Activated CD4-positive, alpha-beta T cell treated with anti-CD3 and anti-CD28 coated beads, Interleukin-2, amount 50 U/mL, for 48 hours (primary cell): ENCODE data around the gene MYO3B.

Source experiments
- DNase-seq, 2 experiments: peaks; one replicate each; pipeline ENCODE4 v3.0.0-alpha.2; 2020

The MYO3B gene

GRCh38 chr2:170492010-170492409 lies 314.1 kb downstream of the MYO3B start:
- DNase-seq, result no peak

DNA sequence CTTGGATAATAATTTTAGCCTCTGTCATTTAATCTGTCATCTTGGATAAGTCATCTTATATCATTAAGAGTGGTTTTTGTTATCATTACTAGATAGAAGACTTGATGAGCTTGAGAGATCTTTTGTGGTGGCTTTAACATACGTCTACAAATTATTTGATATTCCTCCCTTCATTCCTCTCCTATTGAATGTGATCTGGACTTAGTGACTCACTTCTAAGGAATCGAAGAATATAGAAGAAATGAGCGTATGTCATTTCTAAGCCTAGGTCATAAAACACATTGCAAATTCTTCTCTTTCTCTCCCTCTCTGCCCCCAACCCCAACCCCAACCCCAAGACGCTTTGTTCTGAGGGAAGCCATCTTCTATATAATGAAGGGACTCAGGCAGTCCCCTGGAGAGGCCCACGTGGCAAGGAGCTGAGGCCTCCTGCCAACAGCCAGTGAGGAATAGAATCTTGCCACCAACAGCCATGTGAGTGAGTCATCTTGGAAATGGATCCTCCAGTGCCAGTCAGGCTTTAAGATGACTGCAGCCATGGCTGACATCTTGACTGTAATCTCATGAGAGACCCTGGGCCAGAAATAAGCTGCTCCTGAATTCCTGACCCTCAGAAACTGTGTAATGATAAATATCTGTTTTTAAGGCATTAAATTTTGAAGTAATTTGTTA lies 315.6 kb downstream of the MYO3B start:
- DNase-seq, result no peak

GRCh38 chr2:170495896-170496295 lies 317.9 kb downstream of the MYO3B start:
- DNase-seq, result no peak

DNA sequence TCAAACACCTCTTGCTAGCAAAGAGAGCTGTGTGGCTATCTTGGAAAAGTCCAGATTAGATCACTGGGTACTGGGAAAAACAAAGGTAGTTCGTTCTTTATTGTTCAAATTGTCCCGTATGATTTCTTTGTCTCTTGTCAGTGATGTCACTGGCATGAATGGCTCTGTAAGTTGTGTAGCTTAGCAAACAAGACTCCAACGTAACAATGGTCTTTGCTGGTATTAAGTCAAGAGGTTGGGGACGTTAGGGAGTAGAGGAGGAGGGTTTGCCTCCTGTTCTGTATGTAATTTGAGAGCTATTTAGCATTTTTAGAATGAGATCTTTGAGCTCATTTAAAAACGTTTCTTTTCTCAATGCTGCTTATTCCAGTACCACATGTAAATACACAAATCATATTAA lies 320.7 kb downstream of the MYO3B start:
- DNase-seq, result no peak

DNA sequence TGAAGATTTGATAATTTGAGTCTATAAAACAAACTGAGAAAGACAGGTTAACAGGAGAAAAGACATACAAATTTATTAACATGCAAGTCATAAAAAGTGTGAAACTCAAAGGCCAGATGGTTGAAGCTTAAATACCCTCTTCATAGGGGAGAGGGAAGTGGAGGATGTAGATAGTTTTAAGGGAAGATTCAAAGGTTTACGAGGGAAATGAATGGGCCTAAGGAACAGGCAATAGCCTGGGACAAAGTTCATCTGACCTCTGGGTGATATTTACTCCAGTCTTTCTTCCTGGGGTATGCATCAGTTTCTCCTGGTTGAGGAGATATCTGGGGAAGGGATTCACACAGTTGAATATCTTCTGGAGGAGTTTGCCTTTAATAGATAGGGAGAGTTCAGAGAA lies 322.2 kb downstream of the MYO3B start:
- no peak for DNase-seq

DNA sequence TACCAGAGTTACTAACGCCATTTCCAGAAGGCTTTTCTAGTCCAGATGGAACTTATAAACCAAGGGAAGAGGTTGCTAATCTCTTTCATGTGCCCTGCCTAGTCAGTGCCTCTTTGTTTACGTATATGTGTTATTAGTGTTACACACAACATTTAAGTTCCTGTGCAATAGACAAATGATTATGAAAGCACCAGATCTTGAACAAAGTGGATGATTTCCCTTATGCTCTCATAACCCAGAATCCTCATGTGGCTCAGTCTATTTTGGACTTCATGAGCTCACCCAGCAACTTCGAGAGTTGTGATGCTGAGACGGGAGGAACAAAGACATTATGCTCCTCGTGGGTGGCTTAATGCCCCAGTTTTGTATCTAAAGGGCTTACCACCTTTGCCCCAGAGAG lies 322.8 kb downstream of the MYO3B start:
- DNase-seq, result no peak

GRCh38 chr2:170501421-170502043 lies 323.6 kb downstream of the MYO3B start:
- no peak for DNase-seq

- DNase-seq, result no peak
Observed at GRCh38 chr2:170502361-170503130, 324.6 kb downstream of the MYO3B start.

DNA sequence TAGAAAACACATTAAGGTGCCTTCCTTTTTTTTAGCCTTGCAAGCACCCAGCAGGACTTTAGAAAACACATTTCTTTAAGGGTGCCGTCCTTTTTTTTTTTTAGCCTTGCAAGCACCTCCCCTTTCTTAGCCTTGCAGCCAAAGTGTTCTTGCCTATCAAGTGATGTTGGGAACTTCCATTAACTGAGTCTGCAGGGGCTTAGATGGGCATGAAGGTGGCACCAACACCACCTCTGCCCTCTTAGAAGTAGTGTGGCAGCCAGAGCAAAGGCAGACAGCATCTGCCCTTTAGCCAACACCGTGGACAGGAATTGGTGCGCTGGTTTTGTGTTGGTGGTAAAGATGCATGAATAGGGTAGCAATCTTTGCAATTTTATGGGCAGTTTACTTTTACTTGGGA lies 325.6 kb downstream of the MYO3B start:
- no peak for DNase-seq

GRCh38 chr2:170503971-170504809 lies 326.2 kb downstream of the MYO3B start:
- no peak for DNase-seq

GRCh38 chr2:170504810-170505145 lies 326.8 kb downstream of the MYO3B start:
- DNase-seq, result no peak

DNA sequence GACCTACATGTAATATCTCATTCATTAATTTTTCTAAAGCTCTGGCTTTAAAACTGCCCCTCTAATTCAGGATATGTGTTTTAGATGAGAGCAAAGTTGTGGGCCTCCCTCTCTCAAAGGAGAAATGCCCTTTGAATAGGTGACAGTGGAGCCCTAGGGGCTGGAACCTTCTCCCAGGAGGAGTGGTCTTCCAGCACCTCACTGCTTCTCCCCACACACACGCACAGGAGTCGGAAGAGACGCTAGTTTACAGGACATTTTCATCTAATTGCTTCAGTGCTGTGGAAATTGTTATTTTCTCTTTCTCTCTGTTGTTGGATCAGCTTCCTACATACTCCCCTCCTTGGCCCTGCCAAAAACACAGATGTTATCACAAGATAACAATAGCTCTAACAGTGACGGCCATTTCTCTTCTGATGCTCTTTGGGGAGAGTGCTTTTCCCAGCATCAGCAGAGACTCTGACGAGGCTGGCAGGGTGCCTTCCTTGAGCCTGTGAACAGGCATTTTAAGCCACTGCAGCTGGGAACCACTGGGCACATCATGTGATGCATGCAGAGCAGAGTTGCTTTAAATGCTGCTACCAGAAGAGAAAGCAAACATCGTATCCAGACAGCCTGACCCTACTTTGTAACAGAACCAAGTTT lies 327.8 kb downstream of the MYO3B start:
- no peak for DNase-seq

DNA sequence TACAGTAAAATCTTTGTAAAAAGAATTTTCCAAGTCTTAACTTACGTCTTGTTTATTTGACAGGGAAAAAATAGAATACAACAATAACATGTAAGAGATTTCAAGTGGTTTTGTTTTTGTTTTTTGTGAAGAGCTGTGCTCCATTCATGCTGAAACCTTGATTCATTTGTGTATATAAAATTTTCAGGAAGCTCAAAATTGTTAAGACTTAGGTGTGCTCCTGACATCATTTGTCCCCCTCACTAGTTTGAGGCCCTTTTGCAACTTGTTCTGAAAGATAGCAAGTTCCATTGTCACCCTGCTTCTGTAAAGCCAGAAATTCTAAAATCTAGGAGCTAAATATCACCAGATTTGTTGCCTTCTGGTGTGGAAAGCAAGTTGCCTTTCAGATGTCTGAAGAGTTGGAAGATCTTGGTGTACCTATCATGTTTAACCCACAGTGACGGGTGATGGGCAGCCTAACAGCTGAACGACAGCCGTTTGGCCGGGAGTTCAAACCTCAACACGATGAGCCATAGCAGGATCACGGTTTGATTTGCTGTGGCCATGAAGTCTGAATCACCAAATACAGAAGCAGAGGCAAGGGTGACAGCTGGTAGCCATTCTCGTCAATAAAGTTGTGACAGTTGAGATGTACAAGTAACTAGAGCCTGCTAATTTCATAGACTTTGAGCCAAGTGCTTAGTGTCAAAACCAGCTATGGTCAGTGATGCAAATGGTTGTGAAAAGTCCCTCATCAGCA lies 331.7 kb downstream of the MYO3B start:
- DNase-seq, result peak; percentile 10 to 21

DNA sequence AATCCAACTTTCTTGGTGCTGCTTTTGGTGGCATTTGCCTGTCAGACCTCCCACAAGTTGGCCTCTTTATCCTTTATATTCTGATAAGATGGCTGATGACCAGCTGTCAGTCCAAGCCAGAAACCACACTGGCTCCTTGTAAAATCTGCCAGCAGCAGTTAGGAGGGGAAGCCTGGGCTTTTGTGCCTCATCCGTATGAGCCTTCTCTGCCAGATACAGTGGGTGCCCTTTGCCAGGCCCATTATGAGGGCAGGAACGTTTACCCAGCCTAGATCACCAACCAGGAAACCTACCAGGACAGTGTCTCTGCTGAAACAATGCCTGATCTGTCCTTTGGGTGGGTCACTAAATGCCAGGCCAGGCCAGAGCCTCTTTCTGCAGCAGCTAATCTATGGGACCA lies 334.3 kb downstream of the MYO3B start:
- DNase-seq, result no peak

DNA sequence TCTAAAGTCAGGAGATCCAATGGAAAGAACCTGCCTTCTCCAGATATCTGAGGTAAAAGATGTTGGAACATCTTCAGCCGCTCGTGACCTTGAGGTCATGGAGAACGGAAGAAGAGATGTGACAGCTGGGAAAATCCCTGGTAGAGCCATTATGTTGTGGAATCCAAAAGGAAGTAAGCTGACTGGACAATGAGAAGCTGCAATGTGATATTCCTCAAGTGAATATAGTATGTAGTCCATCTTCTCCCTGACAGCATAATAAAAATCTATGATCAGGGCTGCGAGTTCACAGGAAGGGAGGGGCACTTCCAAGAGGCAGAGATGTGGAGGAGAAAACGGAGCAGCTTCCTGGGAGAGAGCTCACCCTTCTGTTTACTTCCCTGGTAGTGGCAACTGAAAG lies 336.2 kb downstream of the MYO3B start:
- DNase-seq, result no peak

DNA sequence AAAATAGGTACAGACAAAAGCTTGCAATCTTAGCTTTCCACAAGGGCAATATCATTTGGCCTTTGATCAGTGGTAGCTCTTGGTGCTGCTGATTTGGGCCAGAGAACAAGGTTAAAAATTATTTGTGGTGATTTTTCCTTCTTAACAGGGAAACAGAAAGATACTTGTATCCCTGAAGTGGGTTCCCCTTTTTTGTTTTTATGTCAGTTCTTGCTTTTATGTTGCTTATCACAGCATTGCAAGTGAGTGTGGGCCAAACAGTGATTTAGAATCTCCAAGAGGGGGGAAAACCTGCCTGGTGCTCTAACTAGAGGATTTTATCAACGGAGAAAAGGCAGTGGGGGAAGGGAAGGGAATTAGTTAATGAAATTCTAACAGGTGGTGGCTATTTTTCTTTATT lies 339.6 kb downstream of the MYO3B start:
- no peak for DNase-seq

- DNase-seq, result no peak
Observed at GRCh38 chr2:170518911-170519310, 341.0 kb downstream of the MYO3B start.

DNA sequence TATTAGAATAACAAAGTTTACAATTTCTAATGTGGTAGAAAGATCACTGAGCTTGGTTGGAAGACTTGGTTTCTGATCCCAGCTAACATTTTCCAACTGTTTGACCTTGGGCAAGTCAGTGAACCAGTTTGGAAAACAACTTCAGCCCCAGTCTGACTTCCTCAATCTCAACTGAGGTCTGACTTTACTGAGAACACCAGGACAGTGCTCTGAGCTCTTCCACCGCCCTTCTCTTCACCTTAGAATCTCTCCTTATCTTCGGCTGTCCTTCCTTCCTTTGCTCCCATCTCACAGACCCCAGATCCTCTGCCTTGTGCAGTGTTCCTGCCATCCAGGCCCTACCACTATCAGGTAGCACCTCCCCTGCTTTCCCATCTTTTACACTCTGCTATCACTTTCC lies 343.4 kb downstream of the MYO3B start:
- no peak for DNase-seq

- DNase-seq, result no peak
Observed at GRCh38 chr2:170523506-170523905, 345.6 kb downstream of the MYO3B start.

DNA sequence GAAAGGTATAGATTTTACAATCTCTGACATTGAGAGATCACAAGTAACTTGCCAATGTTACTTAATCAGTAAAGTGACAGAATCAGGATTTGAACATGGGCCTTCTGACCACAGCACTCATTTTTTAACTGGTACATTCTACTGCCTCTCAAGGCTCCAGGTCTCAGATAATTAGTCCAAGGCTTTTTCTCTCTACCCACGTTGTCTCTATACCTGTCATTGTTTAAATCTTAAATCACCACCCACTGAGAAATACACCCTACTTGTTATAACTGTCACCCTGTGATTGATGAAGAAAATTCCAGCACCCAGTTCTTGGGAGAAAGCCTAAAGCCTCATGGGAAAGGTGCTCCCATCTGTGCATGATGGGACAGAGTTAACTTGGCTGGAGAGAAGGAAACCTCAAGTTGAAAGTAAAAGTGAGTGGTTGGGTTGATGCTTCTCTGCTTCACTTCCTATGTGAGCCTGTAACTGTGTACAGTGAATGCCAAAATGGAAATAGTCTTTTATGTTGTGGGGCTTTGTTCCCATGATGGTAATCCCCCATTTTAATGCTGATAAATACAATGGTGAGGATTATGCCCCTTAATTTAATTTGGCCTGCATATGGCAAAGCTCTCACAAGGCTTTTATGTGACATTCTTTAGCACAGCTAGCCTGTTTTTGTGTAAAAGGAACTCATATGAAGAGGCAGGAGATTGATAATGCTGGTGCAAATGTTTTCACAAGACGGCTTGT lies 347.1 kb downstream of the MYO3B start:
- DNase-seq, result no peak

- DNase-seq, result no peak
Observed at GRCh38 chr2:170525566-170525900, 347.6 kb downstream of the MYO3B start.
